GM08714 (cell line): ENCODE data around the gene XRCC5.
"Not testable (repeated sequence)": the region's sequence is repeated elsewhere in the genome, so short reads cannot be mapped to it uniquely, and the experiment has no call there.

Experiments
- H3K4me3 ChIP-seq: fragments of 200-500 bp; sonication (Bioruptor generic); 2 replicates; pipeline ENCODE4 v1.5.1; 2014; ENCODE audit warnings: mild to moderate bottlenecking, low read length, inconsistent platforms
- ZNF274 ChIP-seq: IDR thresholded peaks from 2 replicates; pipeline ENCODE4 v1.6.1; 2012; ENCODE audit warnings: mild to moderate bottlenecking, low read depth, low read length

XRCC5 gene

DNA sequence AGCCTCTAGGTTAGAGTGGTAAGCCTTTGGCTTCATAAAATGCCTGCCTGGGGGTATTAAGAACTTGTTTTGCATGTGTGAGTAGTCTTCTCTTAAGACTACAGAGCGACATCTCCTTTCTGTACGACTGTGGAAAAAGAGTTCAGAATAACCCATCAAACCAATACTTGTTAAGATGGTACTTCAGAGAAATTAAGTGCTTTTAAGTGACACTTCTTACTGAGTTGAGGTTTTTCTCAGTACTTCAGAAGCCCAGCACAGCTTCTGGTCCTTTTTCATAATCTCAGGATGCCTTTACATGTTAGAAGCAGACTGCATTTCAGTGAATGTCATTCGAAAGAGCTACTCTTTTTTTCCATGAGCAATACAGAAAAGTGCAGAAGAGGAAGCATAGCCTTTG lies 10.8 kb downstream of the XRCC5 start:
- TF ChIP-seq ZNF274, result no peak
- H3K4me3 ChIP-seq, result no peak overlapping the region

GRCh38 chr2:216121255-216121654 lies 12.1 kb downstream of the XRCC5 start:
- no peak for TF ChIP-seq ZNF274

GRCh38 chr2:216126943-216127342 lies 17.8 kb downstream of the XRCC5 start:
- TF ChIP-seq ZNF274, result no peak
- no peak overlapping the region for H3K4me3 ChIP-seq

More at GRCh38 chr2:216121255-216121654, 12.1 kb downstream of the XRCC5 start:
- no peak overlapping the region for H3K4me3 ChIP-seq

DNA sequence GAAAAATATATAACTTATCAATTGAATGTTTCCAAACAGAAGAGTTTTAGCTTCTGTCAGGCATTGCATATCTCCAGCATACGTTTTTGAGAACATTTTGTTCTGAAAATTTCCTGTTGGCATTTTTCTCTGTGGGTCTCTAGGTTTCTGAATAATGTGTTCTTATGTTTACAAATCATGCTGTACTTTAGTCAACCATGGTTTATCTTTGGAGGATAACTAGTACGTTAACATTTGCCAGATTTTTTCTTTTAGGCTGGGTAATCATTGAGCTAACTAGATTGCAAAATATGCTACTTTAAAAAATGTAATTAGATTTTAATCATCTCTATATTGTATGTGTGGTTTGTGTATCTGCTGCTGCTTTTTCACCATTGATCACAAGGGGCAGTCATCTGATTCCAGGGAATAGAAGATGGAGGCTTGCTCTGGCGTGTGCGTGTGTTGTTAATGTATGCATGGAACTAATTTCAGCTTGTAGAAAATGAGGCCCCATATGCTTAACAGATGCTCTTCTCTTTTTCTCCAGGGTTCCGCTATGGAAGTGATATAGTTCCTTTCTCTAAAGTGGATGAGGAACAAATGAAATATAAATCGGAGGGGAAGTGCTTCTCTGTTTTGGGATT lies 21.3 kb downstream of the XRCC5 start:
- TF ChIP-seq ZNF274, result no peak
- H3K4me3 ChIP-seq, result no peak overlapping the region

- H3K4me3 ChIP-seq, result no peak overlapping the region
- TF ChIP-seq ZNF274, result no peak
These were observed 22.2 kb downstream of the XRCC5 start for GRCh38 chr2:216131175-216131926.

DNA sequence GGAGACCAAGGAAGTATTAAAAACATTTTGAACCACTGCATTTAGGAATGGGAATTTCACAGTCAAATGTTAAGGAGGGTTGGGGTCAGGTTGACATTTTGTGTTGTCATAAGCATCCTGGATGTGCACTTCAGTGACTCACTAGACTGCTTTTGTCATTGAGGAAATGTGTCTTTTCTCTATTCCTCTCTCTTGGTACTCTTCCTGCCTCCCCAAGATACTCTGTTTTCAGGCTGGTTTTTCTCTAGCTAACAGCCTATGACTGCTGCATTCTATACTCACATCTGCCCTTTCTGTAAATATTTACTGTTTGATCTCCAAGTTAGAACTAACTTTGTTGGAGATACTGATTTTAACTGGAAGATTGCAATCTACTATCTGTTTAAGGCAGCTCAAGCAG lies 23.4 kb downstream of the XRCC5 start:
- no peak for TF ChIP-seq ZNF274
- no peak overlapping the region for H3K4me3 ChIP-seq

- no peak for TF ChIP-seq ZNF274
- no peak overlapping the region for H3K4me3 ChIP-seq
These were observed 24.2 kb downstream of the XRCC5 start for GRCh38 chr2:216133397-216133796.

- H3K4me3 ChIP-seq, result no peak overlapping the region
- no peak for TF ChIP-seq ZNF274
These were observed 25.9 kb downstream of the XRCC5 start for GRCh38 chr2:216134958-216135541.

DNA sequence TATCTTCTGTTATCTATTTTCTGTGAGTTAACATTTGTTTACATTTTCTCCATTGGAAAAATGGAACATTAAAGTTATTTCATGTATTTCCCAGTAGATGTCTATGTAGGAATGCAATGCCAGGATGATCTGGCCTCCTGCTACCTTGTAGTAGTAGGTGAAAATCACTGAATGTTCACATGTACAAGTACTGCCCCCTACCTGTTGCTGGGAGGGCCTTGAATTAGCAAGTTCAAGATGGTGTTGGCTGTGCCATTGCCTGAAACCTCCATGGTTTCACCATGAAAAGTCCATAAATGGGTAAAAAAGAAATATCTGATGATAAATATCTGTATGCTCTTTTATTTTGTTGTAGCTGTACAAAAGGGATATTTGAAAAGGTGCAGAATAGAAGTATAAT lies 30.7 kb downstream of the XRCC5 start:
- TF ChIP-seq ZNF274, result no peak
- no peak overlapping the region for H3K4me3 ChIP-seq

GRCh38 chr2:216141516-216141915 lies 32.4 kb downstream of the XRCC5 start:
- H3K4me3 ChIP-seq, result not testable (repeated sequence)

- TF ChIP-seq ZNF274, result no peak
- H3K4me3 ChIP-seq, result no peak overlapping the region
These were observed 33.4 kb downstream of the XRCC5 start for GRCh38 chr2:216142540-216142939.

GRCh38 chr2:216144372-216144771 lies 35.2 kb downstream of the XRCC5 start:
- TF ChIP-seq ZNF274, result no peak
- H3K4me3 ChIP-seq, result no peak overlapping the region

DNA sequence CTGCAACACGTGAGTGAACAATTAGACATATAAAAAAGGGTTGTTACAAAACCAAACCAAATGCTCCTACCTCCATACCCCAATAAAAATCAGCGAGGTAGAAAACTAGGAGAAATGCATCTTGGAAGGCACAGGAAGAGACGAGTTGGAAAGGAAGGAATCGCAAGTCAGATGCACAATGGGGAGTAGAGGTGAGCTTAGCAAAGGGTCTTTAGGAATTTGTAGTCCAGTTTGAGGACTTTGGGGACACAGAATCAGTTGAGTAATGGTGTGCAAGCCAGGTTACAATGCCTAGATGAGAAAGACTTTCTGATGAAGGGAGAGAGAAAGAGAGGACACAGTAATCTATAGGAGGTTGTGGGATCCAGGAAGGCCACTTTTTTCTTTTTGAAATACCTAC lies 35.7 kb downstream of the XRCC5 start:
- H3K4me3 ChIP-seq, result no peak overlapping the region
- no peak for TF ChIP-seq ZNF274

- no peak for TF ChIP-seq ZNF274
- H3K4me3 ChIP-seq, result no peak overlapping the region
These were observed 37.4 kb downstream of the XRCC5 start for GRCh38 chr2:216146573-216146972.
